T-helper 1 cell treated with Interleukin-12 subunit alpha and Interleukin-12 subunit beta and Interleukin-4 antibody, amounts not matched to agents 30 μg/mL and 1 μg/mL, for 36 hours (primary cell): Measurements from ENCODE around the gene SERPINB10.
"Not testable (repeated sequence)": the region's sequence is repeated elsewhere in the genome, so short reads cannot be mapped to it uniquely, and the experiment has no call there.

ENCODE experiments used
- H3K27ac Mint-ChIP-seq: one replicate; pipeline ENCODE4 v1.8.0; 2021; ENCODE audit warnings: mild to moderate bottlenecking, mixed read lengths
- H3K27me3 Mint-ChIP-seq: one replicate; pipeline ENCODE4 v1.8.0; 2021; ENCODE audit warnings: low read depth, mixed read lengths
- H3K36me3 Mint-ChIP-seq: one replicate; pipeline ENCODE4 v1.8.0; 2021; ENCODE audit warnings: low read depth, mixed read lengths
- H3K4me1 Mint-ChIP-seq: one replicate; pipeline ENCODE4 v1.8.0; 2021; ENCODE audit warnings: low read depth, mixed read lengths
- H3K4me3 Mint-ChIP-seq: one replicate; pipeline ENCODE4 v1.8.0; 2021; ENCODE audit warnings: mild to moderate bottlenecking, moderate library complexity, mixed read lengths
- H3K9me3 Mint-ChIP-seq: one replicate; pipeline ENCODE4 v1.8.0; 2021; ENCODE audit warnings: mixed read lengths

SERPINB10 gene

GRCh38 chr18:63905361-63905760 lies 2.4 kb upstream of the SERPINB10 start:
- H3K4me3 Mint-ChIP-seq, result no peak overlapping the region
- H3K4me1 Mint-ChIP-seq, result no peaks in the 10 kb centered on the region
- H3K36me3 Mint-ChIP-seq, result no peaks in the 10 kb centered on the region
- no peaks in the 10 kb centered on the region for H3K9me3 Mint-ChIP-seq
- peaks cover 14% of the 10 kb centered on the region for H3K27me3 Mint-ChIP-seq
- no peak overlapping the region for H3K27ac Mint-ChIP-seq

GRCh38 chr18:63906056-63906455 lies 1.7 kb upstream of the SERPINB10 start:
- peaks cover 10% of the 10 kb centered on the region for H3K27me3 Mint-ChIP-seq
- no peak overlapping the region for H3K27ac Mint-ChIP-seq
- H3K36me3 Mint-ChIP-seq, result no peaks in the 10 kb centered on the region

GRCh38 chr18:63908858-63909257 lies 1.1 kb downstream of the SERPINB10 start:
- H3K4me3 Mint-ChIP-seq, result no peak overlapping the region
- H3K4me1 Mint-ChIP-seq, result no peaks in the 10 kb centered on the region
- no peak overlapping the region for H3K27ac Mint-ChIP-seq
- H3K9me3 Mint-ChIP-seq, result no peaks in the 10 kb centered on the region
- no peaks in the 10 kb centered on the region for H3K36me3 Mint-ChIP-seq
- peaks cover 26% of the 10 kb centered on the region for H3K27me3 Mint-ChIP-seq

More at GRCh38 chr18:63906056-63906455, 1.7 kb upstream of the SERPINB10 start:
- H3K4me1 Mint-ChIP-seq, result no peaks in the 10 kb centered on the region
- no peak overlapping the region for H3K4me3 Mint-ChIP-seq
- no peaks in the 10 kb centered on the region for H3K9me3 Mint-ChIP-seq

GRCh38 chr18:63909870-63910269 lies 2.1 kb downstream of the SERPINB10 start:
- Mint-ChIP-seq H3K27me3 (peaks cover 26% of the 10 kb centered on the region), H3K36me3 (no peaks in the 10 kb centered on the region), H3K9me3 (no peaks in the 10 kb centered on the region), H3K4me1 (no peaks in the 10 kb centered on the region), H3K4me3 (no peak overlapping the region), H3K27ac (no peak overlapping the region)

- Mint-ChIP-seq H3K4me3 (no peak overlapping the region), H3K27ac (no peak overlapping the region), H3K9me3 (no peaks in the 10 kb centered on the region), H3K27me3 (peaks cover 53% of the 10 kb centered on the region), H3K4me1 (no peaks in the 10 kb centered on the region), H3K36me3 (no peaks in the 10 kb centered on the region)
Observed at GRCh38 chr18:63917817-63918216, 10.1 kb downstream of the SERPINB10 start.

- H3K9me3 Mint-ChIP-seq, result no peaks in the 10 kb centered on the region
- no peak overlapping the region for H3K27ac Mint-ChIP-seq
- H3K27me3 Mint-ChIP-seq, result peaks cover 63% of the 10 kb centered on the region
- H3K36me3 Mint-ChIP-seq, result no peaks in the 10 kb centered on the region
- H3K4me1 Mint-ChIP-seq, result no peaks in the 10 kb centered on the region
- no peak overlapping the region for H3K4me3 Mint-ChIP-seq
Observed at GRCh38 chr18:63922049-63922448, 14.3 kb downstream of the SERPINB10 start.

- H3K4me1 Mint-ChIP-seq, result no peaks in the 10 kb centered on the region
- H3K27me3 Mint-ChIP-seq, result peaks cover 63% of the 10 kb centered on the region
- H3K27ac Mint-ChIP-seq, result no peak overlapping the region
- no peak overlapping the region for H3K4me3 Mint-ChIP-seq
- H3K36me3 Mint-ChIP-seq, result no peaks in the 10 kb centered on the region
- H3K9me3 Mint-ChIP-seq, result no peaks in the 10 kb centered on the region
Observed at GRCh38 chr18:63924551-63924950, 16.8 kb downstream of the SERPINB10 start.

- Mint-ChIP-seq H3K36me3 (no peaks in the 10 kb centered on the region), H3K9me3 (no peaks in the 10 kb centered on the region), H3K4me3 (no peak overlapping the region), H3K27me3 (peaks cover 68% of the 10 kb centered on the region), H3K27ac (no peak overlapping the region), H3K4me1 (no peaks in the 10 kb centered on the region)
Observed at GRCh38 chr18:63928331-63928730, 20.6 kb downstream of the SERPINB10 start.

GRCh38 chr18:63929369-63929768 lies 21.6 kb downstream of the SERPINB10 start:
- peaks cover 66% of the 10 kb centered on the region for H3K27me3 Mint-ChIP-seq
- not testable (repeated sequence) for H3K4me3 Mint-ChIP-seq, H3K27ac Mint-ChIP-seq, H3K36me3 Mint-ChIP-seq, H3K4me1 Mint-ChIP-seq, H3K9me3 Mint-ChIP-seq

GRCh38 chr18:63930773-63931354 lies 23.1 kb downstream of the SERPINB10 start:
- no peaks in the 10 kb centered on the region for H3K9me3 Mint-ChIP-seq
- no peak overlapping the region for H3K4me3 Mint-ChIP-seq
- H3K27me3 Mint-ChIP-seq, result peaks cover 63% of the 10 kb centered on the region
- no peaks in the 10 kb centered on the region for H3K36me3 Mint-ChIP-seq
- H3K4me1 Mint-ChIP-seq, result no peaks in the 10 kb centered on the region
- no peak overlapping the region for H3K27ac Mint-ChIP-seq

GRCh38 chr18:63936156-63936931 lies 28.6 kb downstream of the SERPINB10 start:
- Mint-ChIP-seq H3K27me3 (peaks cover 28% of the 10 kb centered on the region), H3K36me3 (no peaks in the 10 kb centered on the region), H3K9me3 (no peaks in the 10 kb centered on the region), H3K4me3 (peak overlapping the region; percentile 78), H3K4me1 (peaks cover 2% of the 10 kb centered on the region), H3K27ac (no peak overlapping the region)

GRCh38 chr18:63936932-63937393 lies 29.2 kb downstream of the SERPINB10 start:
- Mint-ChIP-seq H3K4me1 (peaks cover 2% of the 10 kb centered on the region), H3K36me3 (no peaks in the 10 kb centered on the region)

GRCh38 chr18:63940008-63940407 lies 32.2 kb downstream of the SERPINB10 start:
- Mint-ChIP-seq H3K27me3 (peaks cover 39% of the 10 kb centered on the region), H3K9me3 (peaks cover 7% of the 10 kb centered on the region), H3K36me3 (no peaks in the 10 kb centered on the region), H3K4me3 (no peak overlapping the region), H3K4me1 (peaks cover 2% of the 10 kb centered on the region), H3K27ac (no peak overlapping the region)

More at GRCh38 chr18:63936932-63937393, 29.2 kb downstream of the SERPINB10 start:
- no peak overlapping the region for H3K27ac Mint-ChIP-seq
- no peak overlapping the region for H3K4me3 Mint-ChIP-seq
- H3K27me3 Mint-ChIP-seq, result peaks cover 31% of the 10 kb centered on the region
- no peaks in the 10 kb centered on the region for H3K9me3 Mint-ChIP-seq

- not testable (repeated sequence) for H3K4me3 Mint-ChIP-seq, H3K36me3 Mint-ChIP-seq, H3K9me3 Mint-ChIP-seq, H3K4me1 Mint-ChIP-seq, H3K27ac Mint-ChIP-seq
- H3K27me3 Mint-ChIP-seq, result peaks cover 38% of the 10 kb centered on the region
Observed at GRCh38 chr18:63940543-63941050, 32.8 kb downstream of the SERPINB10 start.
